Neural crest cell (in vitro differentiated cells): ENCODE results near the gene CEP131. TPM values are rescaled to one million over a fixed set of nuclear protein-coding genes. Genes with fewer than 3 reads are reported as not detected.

ENCODE experiments used
- DNase-seq: peaks from one replicate; pipeline ENCODE4 v3.0.0; 2021; ENCODE audit warnings: low read depth, mixed read lengths, low spot score
- H3K27ac Mint-ChIP-seq: one replicate; pipeline ENCODE4 v1.8.0; 2021; ENCODE audit warnings: mild to moderate bottlenecking, mixed read lengths; ENCODE audit not compliant: unreplicated experiment
- H3K27me3 Mint-ChIP-seq: 2 replicates; pipeline ENCODE4 v1.8.0; 2021; ENCODE audit warnings: low read depth, mild to moderate bottlenecking, mixed read lengths
- H3K36me3 Mint-ChIP-seq: 2 replicates; pipeline ENCODE4 v1.8.0; 2021; ENCODE audit warnings: low read depth, mild to moderate bottlenecking, mixed read lengths
- H3K4me1 Mint-ChIP-seq: 2 replicates; pipeline ENCODE4 v1.8.0; 2021; ENCODE audit warnings: mixed read lengths
- H3K4me3 Mint-ChIP-seq: one replicate; pipeline ENCODE4 v1.8.0; 2021; ENCODE audit warnings: mild to moderate bottlenecking, mixed read lengths
- H3K9me3 Mint-ChIP-seq: 2 replicates; pipeline ENCODE4 v1.8.0; 2021; ENCODE audit warnings: mixed read lengths
- CTCF ChIP-seq: fragments of 200-600 bp; sonication (generic); conservative IDR thresholded peaks from 2 replicates; pipeline ENCODE4 v1.5.0; 2021; ENCODE audit warnings: antibody characterized with exemption, mild to moderate bottlenecking
- total RNA-seq: library from RNA; stranded (reverse); gene quantifications from 2 replicates; pipeline ENCODE4 v1.2.1, GENCODE V29; 2021

Gene CEP131
- total RNA-seq, 1 donor from 2014 or later = 42.5 TPM

- no peak overlapping the region for H3K4me3 Mint-ChIP-seq
- H3K36me3 Mint-ChIP-seq = peaks cover 2% of the 10 kb centered on the region
Measured at GRCh38 chr17:81179220-81179619, 43.5 kb downstream of the CEP131 start.

GRCh38 chr17:81178136-81179091 is 44.4 kb downstream of the CEP131 start:
- Mint-ChIP-seq H3K9me3 (peaks cover 7% of the 10 kb centered on the region), H3K36me3 (peaks cover 9% of the 10 kb centered on the region), H3K4me3 (no peak overlapping the region), H3K27me3 (no peaks in the 10 kb centered on the region), H3K27ac (no peak overlapping the region), H3K4me1 (no peaks in the 10 kb centered on the region)
- TF ChIP-seq CTCF = no peak
- no peak for DNase-seq

More at GRCh38 chr17:81179220-81179619, 43.5 kb downstream of the CEP131 start:
- no peak for TF ChIP-seq CTCF
- no peak overlapping the region for H3K27ac Mint-ChIP-seq
- peaks cover 5% of the 10 kb centered on the region for H3K9me3 Mint-ChIP-seq
- H3K4me1 Mint-ChIP-seq = peaks cover 1% of the 10 kb centered on the region
- H3K27me3 Mint-ChIP-seq = peaks cover 2% of the 10 kb centered on the region
- no peak for DNase-seq

GRCh38 chr17:81176666-81177065 is 46.1 kb downstream of the CEP131 start:
- no peaks in the 10 kb centered on the region for H3K27me3 Mint-ChIP-seq
- DNase-seq = no peak
- no peak overlapping the region for H3K27ac Mint-ChIP-seq
- peaks cover 10% of the 10 kb centered on the region for H3K36me3 Mint-ChIP-seq
- no peaks in the 10 kb centered on the region for H3K4me1 Mint-ChIP-seq
- peaks cover 7% of the 10 kb centered on the region for H3K9me3 Mint-ChIP-seq
- peak; percentile 32 for TF ChIP-seq CTCF
- no peak overlapping the region for H3K4me3 Mint-ChIP-seq

GRCh38 chr17:81173762-81174155 is 49.0 kb downstream of the CEP131 start:
- Mint-ChIP-seq H3K36me3 (peaks cover 10% of the 10 kb centered on the region), H3K27me3 (no peaks in the 10 kb centered on the region), H3K4me1 (no peaks in the 10 kb centered on the region), H3K9me3 (peaks cover 7% of the 10 kb centered on the region), H3K27ac (no peak overlapping the region), H3K4me3 (no peak overlapping the region)
- DNase-seq = no peak
- no peak for TF ChIP-seq CTCF

- Mint-ChIP-seq H3K27ac (no peak overlapping the region), H3K36me3 (peaks cover 10% of the 10 kb centered on the region), H3K9me3 (peaks cover 7% of the 10 kb centered on the region), H3K4me3 (no peak overlapping the region), H3K27me3 (no peaks in the 10 kb centered on the region), H3K4me1 (no peaks in the 10 kb centered on the region)
- no peak for TF ChIP-seq CTCF
- DNase-seq = no peak
Measured at GRCh38 chr17:81173052-81173761, 49.6 kb downstream of the CEP131 start.
